ENCODE measurements around the gene UBE2F.

The UBE2F gene

GRCh38 chr2:238015705-238016104 lies 48.9 kb downstream of the UBE2F start:
- no peaks in the 10 kb centered on the region for H3K36me3 ChIP-seq (ENCODE audit: control insufficient read depth, insufficient read depth, low read length)
- H3K4me3 ChIP-seq (ENCODE audit: low read length) = no peak overlapping the region
- no peaks in the 10 kb centered on the region for H3K27me3 ChIP-seq (ENCODE audit: control insufficient read depth, insufficient read depth, low read length)
- H3K9ac ChIP-seq (ENCODE audit: low read length) = no peak overlapping the region
- H3K4me1 ChIP-seq (ENCODE audit: control insufficient read depth, insufficient read depth, low read length) = no peaks in the 10 kb centered on the region
- no peak overlapping the region for H3K27ac ChIP-seq (ENCODE audit: low read depth, low read length)

- no peak overlapping the region for H3K27ac ChIP-seq (ENCODE audit: low read depth, low read length)
Measured at GRCh38 chr2:238016526-238016925, 49.7 kb downstream of the UBE2F start.

GRCh38 chr2:238019962-238020361 lies 53.1 kb downstream of the UBE2F start:
- no peak overlapping the region for H3K27ac ChIP-seq (ENCODE audit: low read depth, low read length)
- no peaks in the 10 kb centered on the region for H3K4me1 ChIP-seq (ENCODE audit: control insufficient read depth, insufficient read depth, low read length)
- H3K36me3 ChIP-seq (ENCODE audit: control insufficient read depth, insufficient read depth, low read length) = no peaks in the 10 kb centered on the region
- no peaks in the 10 kb centered on the region for H3K27me3 ChIP-seq (ENCODE audit: control insufficient read depth, insufficient read depth, low read length)
- H3K9ac ChIP-seq (ENCODE audit: low read length) = no peak overlapping the region
- H3K4me3 ChIP-seq (ENCODE audit: low read length) = no peak overlapping the region

More at GRCh38 chr2:238016526-238016925, 49.7 kb downstream of the UBE2F start:
- Histone ChIP-seq H3K4me3 (ENCODE audit: low read length) (no peak overlapping the region), H3K27me3 (ENCODE audit: control insufficient read depth, insufficient read depth, low read length) (no peaks in the 10 kb centered on the region), H3K4me1 (ENCODE audit: control insufficient read depth, insufficient read depth, low read length) (no peaks in the 10 kb centered on the region), H3K36me3 (ENCODE audit: control insufficient read depth, insufficient read depth, low read length) (no peaks in the 10 kb centered on the region), H3K9ac (ENCODE audit: low read length) (no peak overlapping the region)

GRCh38 chr2:238020816-238021215 lies 54.0 kb downstream of the UBE2F start:
- Histone ChIP-seq H3K27ac (ENCODE audit: low read depth, low read length) (no peak overlapping the region), H3K4me1 (ENCODE audit: control insufficient read depth, insufficient read depth, low read length) (no peaks in the 10 kb centered on the region), H3K36me3 (ENCODE audit: control insufficient read depth, insufficient read depth, low read length) (no peaks in the 10 kb centered on the region), H3K9ac (ENCODE audit: low read length) (no peak overlapping the region), H3K27me3 (ENCODE audit: control insufficient read depth, insufficient read depth, low read length) (no peaks in the 10 kb centered on the region), H3K4me3 (ENCODE audit: low read length) (no peak overlapping the region)

GRCh38 chr2:238021327-238021726 lies 54.5 kb downstream of the UBE2F start:
- Histone ChIP-seq H3K36me3 (ENCODE audit: control insufficient read depth, insufficient read depth, low read length) (no peaks in the 10 kb centered on the region), H3K4me1 (ENCODE audit: control insufficient read depth, insufficient read depth, low read length) (no peaks in the 10 kb centered on the region), H3K27me3 (ENCODE audit: control insufficient read depth, insufficient read depth, low read length) (no peaks in the 10 kb centered on the region), H3K9ac (ENCODE audit: low read length) (no peak overlapping the region), H3K4me3 (ENCODE audit: low read length) (no peak overlapping the region), H3K27ac (ENCODE audit: low read depth, low read length) (no peak overlapping the region)

GRCh38 chr2:238022594-238023157 lies 55.9 kb downstream of the UBE2F start:
- H3K27ac ChIP-seq (ENCODE audit: low read depth, low read length) = no peak overlapping the region
- no peaks in the 10 kb centered on the region for H3K36me3 ChIP-seq (ENCODE audit: control insufficient read depth, insufficient read depth, low read length)
- no peak overlapping the region for H3K4me3 ChIP-seq (ENCODE audit: low read length)
- H3K4me1 ChIP-seq (ENCODE audit: control insufficient read depth, insufficient read depth, low read length) = no peaks in the 10 kb centered on the region
- H3K27me3 ChIP-seq (ENCODE audit: control insufficient read depth, insufficient read depth, low read length) = no peaks in the 10 kb centered on the region
- H3K9ac ChIP-seq (ENCODE audit: low read length) = no peak overlapping the region

GRCh38 chr2:238023608-238024007 lies 56.8 kb downstream of the UBE2F start:
- H3K27ac ChIP-seq (ENCODE audit: low read depth, low read length) = no peak overlapping the region
- no peaks in the 10 kb centered on the region for H3K27me3 ChIP-seq (ENCODE audit: control insufficient read depth, insufficient read depth, low read length)
- H3K4me1 ChIP-seq (ENCODE audit: control insufficient read depth, insufficient read depth, low read length) = no peaks in the 10 kb centered on the region
- H3K4me3 ChIP-seq (ENCODE audit: low read length) = no peak overlapping the region
- H3K36me3 ChIP-seq (ENCODE audit: control insufficient read depth, insufficient read depth, low read length) = no peaks in the 10 kb centered on the region
- H3K9ac ChIP-seq (ENCODE audit: low read length) = no peak overlapping the region

- H3K36me3 ChIP-seq (ENCODE audit: control insufficient read depth, insufficient read depth, low read length) = no peaks in the 10 kb centered on the region
- no peak overlapping the region for H3K27ac ChIP-seq (ENCODE audit: low read depth, low read length)
- no peaks in the 10 kb centered on the region for H3K27me3 ChIP-seq (ENCODE audit: control insufficient read depth, insufficient read depth, low read length)
- no peaks in the 10 kb centered on the region for H3K4me1 ChIP-seq (ENCODE audit: control insufficient read depth, insufficient read depth, low read length)
- no peak overlapping the region for H3K4me3 ChIP-seq (ENCODE audit: low read length)
- no peak overlapping the region for H3K9ac ChIP-seq (ENCODE audit: low read length)
Measured at GRCh38 chr2:238024986-238025385, 58.2 kb downstream of the UBE2F start.

GRCh38 chr2:238025741-238026360 lies 59.0 kb downstream of the UBE2F start:
- no peak overlapping the region for H3K27ac ChIP-seq (ENCODE audit: low read depth, low read length)
- no peak overlapping the region for H3K4me3 ChIP-seq (ENCODE audit: low read length)
- H3K9ac ChIP-seq (ENCODE audit: low read length) = no peak overlapping the region
- no peaks in the 10 kb centered on the region for H3K36me3 ChIP-seq (ENCODE audit: control insufficient read depth, insufficient read depth, low read length)
- no peaks in the 10 kb centered on the region for H3K27me3 ChIP-seq (ENCODE audit: control insufficient read depth, insufficient read depth, low read length)
- no peaks in the 10 kb centered on the region for H3K4me1 ChIP-seq (ENCODE audit: control insufficient read depth, insufficient read depth, low read length)

GRCh38 chr2:238027058-238027457 lies 60.2 kb downstream of the UBE2F start:
- no peaks in the 10 kb centered on the region for H3K4me1 ChIP-seq (ENCODE audit: control insufficient read depth, insufficient read depth, low read length)
- no peaks in the 10 kb centered on the region for H3K27me3 ChIP-seq (ENCODE audit: control insufficient read depth, insufficient read depth, low read length)
- no peak overlapping the region for H3K27ac ChIP-seq (ENCODE audit: low read depth, low read length)
- no peak overlapping the region for H3K9ac ChIP-seq (ENCODE audit: low read length)
- no peak overlapping the region for H3K4me3 ChIP-seq (ENCODE audit: low read length)
- no peaks in the 10 kb centered on the region for H3K36me3 ChIP-seq (ENCODE audit: control insufficient read depth, insufficient read depth, low read length)

- Histone ChIP-seq H3K4me3 (ENCODE audit: low read length) (no peak overlapping the region), H3K27ac (ENCODE audit: low read depth, low read length) (no peak overlapping the region), H3K9ac (ENCODE audit: low read length) (no peak overlapping the region), H3K4me1 (ENCODE audit: control insufficient read depth, insufficient read depth, low read length) (no peaks in the 10 kb centered on the region), H3K27me3 (ENCODE audit: control insufficient read depth, insufficient read depth, low read length) (no peaks in the 10 kb centered on the region), H3K36me3 (ENCODE audit: control insufficient read depth, insufficient read depth, low read length) (no peaks in the 10 kb centered on the region)
Measured at GRCh38 chr2:238027591-238028415, 61.0 kb downstream of the UBE2F start.

DNA sequence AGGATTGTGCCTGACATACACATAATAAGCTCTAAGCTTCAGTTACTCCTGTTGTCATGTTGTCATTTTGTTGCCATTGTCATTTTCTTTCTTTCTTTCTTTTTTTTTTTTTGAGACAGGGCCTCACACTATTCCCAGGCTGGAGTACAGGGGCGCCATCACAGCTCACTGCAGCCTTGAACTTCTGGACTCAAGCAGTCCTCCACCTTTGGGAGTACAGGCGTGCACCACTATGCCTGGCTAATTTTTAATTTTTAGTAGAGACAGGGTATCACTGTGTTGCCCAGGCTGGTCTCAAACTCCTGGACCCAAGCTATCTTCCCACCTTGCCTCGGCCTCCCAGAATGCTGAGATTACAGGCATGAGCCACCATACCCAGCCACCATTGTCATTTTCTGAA lies 63.0 kb downstream of the UBE2F start:
- Histone ChIP-seq H3K27me3 (ENCODE audit: control insufficient read depth, insufficient read depth, low read length) (no peaks in the 10 kb centered on the region), H3K36me3 (ENCODE audit: control insufficient read depth, insufficient read depth, low read length) (no peaks in the 10 kb centered on the region), H3K4me1 (ENCODE audit: control insufficient read depth, insufficient read depth, low read length) (no peaks in the 10 kb centered on the region), H3K9ac (ENCODE audit: low read length) (no peak overlapping the region), H3K4me3 (ENCODE audit: low read length) (no peak overlapping the region), H3K27ac (ENCODE audit: low read depth, low read length) (no peak overlapping the region)
